Measurements from ENCODE around the gene SWSAP1.
A peak's percentile ranks its signal among the peaks of the same experiment; 100 is the strongest.

Gene SWSAP1

DNA sequence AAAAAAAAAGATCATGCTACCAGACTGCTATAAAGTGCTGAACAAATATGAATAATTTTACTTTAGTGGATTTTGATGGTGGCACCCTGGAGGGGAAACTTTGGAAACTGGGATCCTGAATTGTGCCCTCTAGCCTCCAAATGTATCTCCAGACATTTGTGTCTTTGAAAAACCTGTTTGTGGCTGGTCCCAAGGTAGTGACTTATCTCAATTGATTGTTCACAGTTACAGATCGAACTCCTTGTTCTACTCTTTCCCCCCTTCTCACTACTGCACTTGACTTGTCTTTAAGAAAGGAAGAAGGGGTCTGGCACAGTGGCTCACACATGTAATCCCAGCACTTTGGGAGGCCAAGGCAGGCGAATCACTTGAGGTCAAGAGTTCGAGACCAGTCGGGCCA lies 34.1 kb downstream of the SWSAP1 start:
- no peak for DNase-seq (ENCODE audit: low read depth in 2 of 2)

DNA sequence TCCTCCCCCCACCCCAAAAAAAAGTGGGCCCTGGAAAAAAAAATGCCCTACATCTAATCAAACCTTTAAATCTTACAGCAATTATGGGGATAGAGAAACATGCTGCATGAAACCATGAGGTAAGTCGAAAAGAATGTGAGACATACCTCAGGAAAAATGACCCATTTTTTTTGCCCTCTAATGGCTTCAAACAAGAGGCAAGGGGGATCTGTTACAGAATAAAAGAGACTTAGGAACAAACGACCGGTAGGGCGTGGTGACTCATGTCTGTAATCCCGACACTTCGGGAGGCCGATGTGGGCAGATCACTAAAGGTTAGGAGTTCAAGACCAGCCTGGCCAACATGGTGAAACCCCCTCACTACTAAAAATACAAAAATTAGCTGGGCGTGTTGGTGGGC lies 36.2 kb downstream of the SWSAP1 start:
- no peak for DNase-seq (ENCODE audit: low read depth in 2 of 2)

DNA sequence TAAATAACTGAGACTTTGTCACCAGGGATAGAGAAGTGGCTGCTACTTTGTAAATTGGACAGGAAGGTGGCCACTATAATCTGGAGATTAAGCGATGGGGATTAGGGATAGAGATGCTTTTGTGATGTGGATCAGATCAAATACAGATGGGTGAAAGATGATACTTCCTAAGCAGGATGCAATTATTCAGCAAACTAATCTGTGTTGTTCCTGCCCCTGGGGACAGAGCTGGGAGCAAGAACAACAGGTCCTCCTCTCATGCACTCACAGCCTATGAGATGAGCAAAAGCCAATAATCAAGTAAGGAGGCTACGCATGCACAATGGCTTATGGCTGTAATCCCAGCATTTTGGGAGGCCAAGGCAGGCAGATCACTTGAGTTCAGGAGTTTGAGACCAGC lies 40.1 kb downstream of the SWSAP1 start:
- DNase-seq (ENCODE audit: low read depth in 2 of 2): no peak

DNA sequence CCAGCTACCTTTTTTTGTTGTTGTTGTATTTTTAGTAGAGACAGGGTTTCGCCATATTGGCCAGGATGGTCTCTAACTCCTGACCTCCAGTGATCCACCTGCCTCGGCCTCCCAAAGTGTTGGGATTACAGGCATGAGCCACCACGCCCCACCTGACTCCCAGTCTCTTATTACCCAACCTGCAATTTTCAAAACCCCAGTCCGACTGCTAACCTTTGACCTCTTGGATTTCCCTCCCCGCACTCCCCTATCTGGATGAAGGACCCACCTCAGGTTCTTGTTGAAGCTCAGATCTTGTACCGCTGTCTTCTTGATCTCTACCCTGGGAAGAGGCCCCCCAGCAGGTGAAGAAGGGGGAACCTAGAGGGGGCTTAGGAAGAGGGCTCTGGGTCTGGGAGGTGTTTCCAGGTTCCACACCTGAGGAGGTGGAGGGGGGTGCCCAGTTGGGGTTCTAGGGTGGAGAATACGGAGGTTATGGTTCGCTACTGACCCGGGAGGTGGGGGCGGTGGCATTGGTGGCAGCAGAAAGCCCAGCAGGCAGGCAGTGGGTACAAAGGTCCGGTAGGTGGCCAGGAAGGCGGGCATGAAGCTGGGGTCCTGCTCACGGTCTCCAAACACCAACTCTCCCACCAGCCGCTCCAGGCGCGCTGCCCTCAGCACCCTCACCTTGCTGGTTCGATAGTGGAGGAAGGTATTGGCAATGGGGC lies 42.0 kb downstream of the SWSAP1 start:
- no peak for DNase-seq (ENCODE audit: low read depth in 2 of 2)

DNA sequence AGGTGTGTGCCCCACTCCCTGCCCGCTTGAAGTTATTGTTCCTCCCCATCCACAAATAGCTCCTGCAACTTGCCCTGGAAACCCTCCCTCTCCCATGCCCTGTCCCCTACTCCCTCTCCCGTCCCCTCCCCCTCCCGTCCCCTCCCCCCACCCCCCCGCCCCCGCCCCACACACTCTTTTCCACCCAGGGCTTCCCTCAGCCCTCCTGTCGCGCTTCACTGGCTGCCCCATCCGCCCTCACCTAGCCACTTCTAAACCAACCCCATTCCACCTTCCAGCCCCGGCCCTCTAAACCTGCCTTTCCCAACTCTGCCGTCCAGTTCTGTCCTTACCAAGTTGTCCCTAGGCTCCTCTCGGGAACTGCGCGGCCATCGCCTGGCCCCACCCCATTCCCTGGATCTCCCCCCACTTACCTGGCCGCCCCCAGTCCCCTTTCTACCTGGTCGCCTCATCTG lies 43.7 kb downstream of the SWSAP1 start:
- DNase-seq (ENCODE audit: low read depth in 2 of 2): no peak

DNA sequence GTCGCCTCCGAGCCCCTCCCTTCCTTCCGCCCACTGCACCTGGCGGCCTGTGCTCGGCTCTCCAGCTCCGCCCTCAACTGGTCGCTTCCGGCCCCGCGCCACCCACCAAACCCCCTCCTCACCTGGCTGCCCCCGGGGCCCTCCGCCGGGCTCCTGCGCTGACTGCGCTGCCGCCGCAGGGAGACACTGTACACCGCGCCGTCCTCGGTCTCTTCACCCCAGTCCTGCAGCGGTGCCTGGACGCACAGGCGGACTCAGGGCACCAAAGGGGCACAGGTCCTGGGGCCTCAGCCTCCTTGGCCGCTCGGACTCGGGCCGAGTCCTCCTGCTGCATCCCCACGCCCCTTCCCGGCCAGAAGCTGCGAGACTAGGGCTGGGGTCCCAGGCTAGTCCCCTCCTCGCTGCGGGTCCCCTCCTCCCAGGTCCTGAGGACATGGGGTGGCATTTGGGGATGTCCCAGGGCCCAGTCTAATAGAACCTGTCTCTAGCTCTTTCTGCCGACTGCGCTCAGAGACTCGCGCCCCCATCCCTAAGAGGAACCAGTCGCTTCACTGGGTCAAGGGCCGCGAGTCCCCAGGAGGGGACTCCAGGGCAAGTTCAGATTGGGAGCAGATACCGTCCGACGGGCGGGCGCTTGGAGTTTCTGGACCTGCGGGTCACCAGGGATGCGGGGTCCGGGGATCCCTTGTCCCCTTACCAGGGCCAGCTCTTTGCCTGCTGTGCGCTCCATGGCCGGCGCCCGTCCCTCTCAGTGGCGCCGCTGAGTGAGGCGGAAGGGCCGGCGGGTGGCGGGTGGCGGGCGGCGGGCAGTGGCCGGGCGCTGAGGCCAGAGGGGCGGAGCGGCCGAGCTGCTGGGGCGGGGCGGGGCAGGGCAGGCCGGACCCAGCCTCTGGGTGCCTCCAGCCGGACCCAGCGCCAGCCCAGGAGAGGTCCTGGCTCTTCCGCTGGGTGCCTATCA lies 44.4 kb downstream of the SWSAP1 start, which contains the start of gene RGL3:
RGL3 (minus strand) TSS at position 766 of the 958 bp plus-strand sequence; CDS start at position 730, 36 bp downstream.
- no peak for DNase-seq (ENCODE audit: low read depth in 2 of 2)

DNA sequence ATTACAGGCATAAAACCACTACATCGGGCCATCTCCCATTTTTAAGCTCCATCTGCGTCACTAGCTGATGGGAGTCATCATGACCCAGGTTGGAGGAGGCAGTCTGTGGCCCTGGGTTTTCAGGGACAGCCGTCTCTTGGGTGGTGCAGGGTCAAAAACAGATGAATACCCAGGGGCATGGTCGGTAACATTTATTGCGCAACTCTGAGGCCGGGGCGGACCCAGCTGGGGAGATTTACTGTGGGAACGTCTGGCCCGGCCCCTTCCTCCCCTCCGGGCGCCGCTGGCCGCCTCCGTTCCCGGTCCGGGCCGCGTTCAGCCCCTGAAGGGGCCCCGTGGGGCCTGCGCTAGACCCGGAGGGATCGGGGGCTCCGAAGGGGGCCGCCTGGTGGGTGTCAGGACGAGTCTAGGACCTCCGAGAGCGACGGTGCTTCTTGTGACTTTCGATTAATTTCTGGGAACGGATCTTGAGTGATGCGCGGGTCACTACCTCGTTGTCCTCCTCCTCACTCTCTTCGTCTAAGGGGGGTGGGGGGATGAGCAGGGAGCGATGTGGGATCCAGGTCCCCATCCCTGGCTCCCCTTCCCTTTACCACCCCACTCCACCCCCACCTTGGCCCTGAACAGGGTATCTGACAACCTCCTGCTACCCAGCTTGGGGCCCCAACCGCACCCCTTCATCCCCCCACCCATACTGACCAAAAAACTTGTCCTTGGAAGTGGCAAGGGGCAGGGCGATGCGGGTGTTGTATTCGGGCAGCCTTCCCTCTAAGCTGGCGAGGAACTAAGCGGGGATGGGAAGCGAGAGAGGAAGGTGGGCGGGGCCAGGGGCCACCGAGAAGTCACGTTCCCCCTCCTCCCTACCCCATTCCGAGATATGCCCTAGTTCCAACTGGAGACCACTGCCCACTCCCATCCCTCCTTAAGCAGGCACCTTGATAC lies 46.2 kb downstream of the SWSAP1 start:
- no peak for DNase-seq (ENCODE audit: low read depth in 2 of 2)

DNA sequence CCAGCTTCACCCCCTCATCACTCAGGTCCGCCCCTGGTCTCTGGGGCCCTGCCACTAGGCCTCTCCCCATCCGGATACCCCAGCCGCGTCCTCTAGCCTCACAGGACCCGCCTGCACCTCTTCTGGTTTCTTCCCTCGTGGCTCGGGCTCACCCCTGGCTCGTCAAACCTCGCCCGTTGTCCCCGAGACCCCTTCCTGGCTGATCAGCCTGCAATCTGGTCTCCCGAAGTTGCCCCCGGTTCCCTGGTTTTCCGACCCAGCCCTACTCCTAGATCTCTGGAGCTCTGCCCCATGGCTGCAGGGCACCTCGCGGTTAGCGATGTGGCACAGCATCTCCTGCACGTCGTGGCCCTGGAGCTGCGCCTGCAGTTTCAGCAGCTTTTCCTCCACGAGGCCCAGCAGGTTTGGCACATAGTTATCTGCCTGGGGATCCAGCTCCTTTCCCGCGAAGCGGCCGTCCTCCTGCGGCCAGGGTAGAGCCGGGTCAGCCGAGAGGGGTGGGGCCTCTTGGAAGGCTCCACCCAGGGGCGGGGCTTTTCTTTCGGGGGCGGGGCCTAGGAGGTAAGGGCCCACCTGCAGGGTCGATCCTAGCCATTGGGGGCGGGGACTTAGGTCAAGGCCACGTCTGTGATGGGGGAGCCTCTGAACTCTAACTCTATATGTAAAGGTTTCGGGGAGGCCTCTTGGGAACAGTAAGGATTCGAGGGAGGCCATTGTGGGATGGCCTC lies 47.1 kb downstream of the SWSAP1 start:
- peak; percentile 30 to 46 for DNase-seq (ENCODE audit: low read depth in 2 of 2)

DNA sequence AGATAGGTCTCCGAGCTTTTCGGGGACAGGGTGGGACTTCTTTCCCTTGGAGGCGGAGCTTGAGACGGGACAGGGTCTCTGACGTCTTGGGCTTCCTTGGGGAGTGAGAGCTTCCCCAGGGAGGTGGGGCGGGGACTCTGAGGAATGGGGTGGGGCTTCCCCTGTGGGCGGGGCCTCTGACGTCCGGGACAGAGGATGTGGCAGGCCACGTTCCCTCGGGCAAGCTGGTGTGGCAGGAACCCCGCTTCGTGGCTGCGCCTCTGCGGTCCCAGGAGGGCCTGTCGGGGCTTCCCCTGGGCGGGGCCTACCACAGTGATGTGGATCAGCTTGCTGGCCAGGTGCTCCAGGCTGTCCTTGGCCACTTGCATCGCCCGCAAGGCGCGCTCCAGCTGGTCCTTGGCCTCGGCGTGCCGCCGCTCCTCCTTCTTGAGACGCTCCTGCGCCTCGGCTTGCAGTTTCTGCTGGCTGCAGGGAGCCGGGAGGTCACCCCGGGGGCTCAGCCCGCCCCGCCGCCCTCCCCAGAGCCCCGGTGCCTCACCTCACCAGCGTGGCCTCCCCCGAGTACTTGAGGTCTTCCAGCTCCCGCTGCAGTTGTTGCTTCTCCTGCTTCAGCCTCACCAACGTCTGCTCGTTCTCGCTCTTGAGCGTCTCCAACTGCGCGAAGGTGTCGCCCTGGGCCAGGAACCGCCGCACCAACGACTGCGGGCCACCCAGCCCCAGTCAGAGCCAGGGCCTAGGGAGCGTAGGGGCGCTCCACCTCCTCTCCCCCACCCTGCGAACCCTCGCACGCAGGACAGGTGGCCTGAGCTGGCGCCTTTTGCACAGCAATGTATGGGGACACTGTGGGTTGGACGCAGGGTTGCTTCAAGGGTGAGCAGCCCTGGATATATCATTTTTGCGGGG lies 47.9 kb downstream of the SWSAP1 start:
- peak; percentile 49 to 59 for DNase-seq (ENCODE audit: low read depth in 2 of 2)

DNA sequence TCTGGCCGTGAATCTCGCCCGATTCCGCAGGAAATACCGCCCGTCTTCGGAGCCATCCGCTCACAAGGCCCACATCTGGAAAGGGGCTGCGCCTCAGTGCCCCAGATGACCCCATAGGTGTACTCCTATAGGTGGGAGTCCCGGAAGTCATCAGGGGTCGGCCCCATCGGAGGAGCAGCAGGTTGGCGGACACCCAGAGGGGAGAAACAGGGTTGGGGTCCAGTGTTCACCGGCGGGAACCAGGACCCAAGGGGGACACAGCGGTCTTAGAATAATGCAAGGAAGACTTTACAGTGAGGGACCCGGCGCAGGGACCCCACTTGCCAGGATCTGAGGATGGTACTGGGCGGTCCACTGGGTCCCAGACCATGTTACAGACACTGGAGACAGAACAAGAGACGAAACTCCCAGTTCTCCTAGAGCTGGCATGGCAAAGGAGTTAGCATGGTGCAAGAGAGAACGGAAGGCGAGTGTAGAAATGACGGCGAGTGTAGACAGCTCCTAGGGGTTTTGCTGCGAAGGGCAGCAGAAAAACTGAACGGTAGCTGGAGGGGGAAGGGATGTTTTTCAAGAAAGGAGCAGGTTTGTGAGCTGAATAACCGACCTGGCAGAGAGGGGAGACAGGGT lies 48.8 kb downstream of the SWSAP1 start:
- no peak for DNase-seq (ENCODE audit: low read depth in 2 of 2)

DNA sequence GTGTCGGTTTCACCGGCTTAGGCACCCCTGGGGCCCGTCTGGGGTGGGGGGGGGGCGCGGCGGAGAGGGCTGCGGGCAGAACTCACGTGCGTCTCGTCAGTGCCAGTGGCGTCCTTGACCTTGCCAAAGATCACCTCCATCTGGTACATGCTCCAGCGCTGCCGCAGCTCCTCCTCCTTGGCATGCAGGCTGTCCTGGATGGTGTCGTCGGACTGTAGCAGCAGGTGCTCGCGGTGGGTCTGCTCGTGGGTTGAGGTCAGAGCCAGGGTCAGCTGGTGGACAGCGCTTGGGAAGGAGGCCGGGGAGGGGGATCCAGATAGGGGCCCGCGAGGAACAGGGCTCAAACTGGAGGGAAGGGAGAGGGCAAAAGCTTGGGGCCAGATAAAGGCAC lies 49.3 kb downstream of the SWSAP1 start:
- no peak for DNase-seq (ENCODE audit: low read depth in 2 of 2)
